WERI-Rb-1 (cell line): ENCODE data around the gene FGFBP2.

Experiments used
- DNase-seq: peaks from one replicate; pipeline ENCODE4 v3.0.0-alpha.2; 2020
- H3K27ac ChIP-seq: fragments of 250-450 bp; sonication (Bioruptor Pico); 2 replicates; pipeline ENCODE4 v1.5.1; 2020; ENCODE audit warnings: mild to moderate bottlenecking, moderate library complexity
- H3K27me3 ChIP-seq: fragments of 250-450 bp; sonication (Bioruptor Pico); 2 replicates; pipeline ENCODE4 v1.5.1; 2021; ENCODE audit warnings: mild to moderate bottlenecking, low read depth, moderate library complexity; ENCODE audit not compliant: insufficient read depth, severe bottlenecking
- H3K36me3 ChIP-seq: fragments of 250-450 bp; sonication (Bioruptor Pico); 2 replicates; pipeline ENCODE4 v1.5.1; 2020; ENCODE audit warnings: mild to moderate bottlenecking, moderate library complexity
- H3K4me3 ChIP-seq: 2 replicates; pipeline ENCODE4 v1.5.1; 2011; ENCODE audit warnings: low read depth, mild to moderate bottlenecking, control low read depth, low read length
- H3K9me3 ChIP-seq: fragments of 250-450 bp; sonication (Bioruptor Pico); 2 replicates; pipeline ENCODE4 v1.5.1; 2021; ENCODE audit warnings: mild to moderate bottlenecking, moderate library complexity; ENCODE audit not compliant: severe bottlenecking
- TF ChIP-seq, protein P1 (sequence below): IDR thresholded peaks from 2 replicates; pipeline ENCODE4 v1.5.1; 2011; ENCODE audit warnings: low read depth, mild to moderate bottlenecking, control low read depth, inconsistent platforms, low read length

Gene FGFBP2

DNA sequence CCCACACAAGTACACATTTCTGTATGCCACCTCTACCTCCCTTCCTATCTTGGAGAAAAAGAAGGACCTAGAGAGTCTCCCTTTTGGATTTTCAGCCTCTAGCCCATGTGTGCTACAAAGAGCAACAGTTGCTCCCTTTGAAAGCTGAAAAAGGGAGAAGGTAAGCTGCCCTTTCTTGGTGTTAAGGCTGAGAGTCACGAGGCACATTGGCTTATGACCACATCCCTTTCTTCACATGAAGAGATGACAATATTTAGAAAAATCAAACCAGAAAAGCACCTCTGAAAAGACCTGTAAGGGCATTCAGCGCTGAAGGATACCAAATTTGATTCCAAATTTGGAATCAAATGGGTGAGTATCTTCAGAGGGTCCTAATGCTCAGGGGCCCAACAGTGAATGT lies 18.1 kb downstream of the FGFBP2 start:
- H3K4me3 ChIP-seq: no peak overlapping the region
- H3K36me3 ChIP-seq: no peaks in the 10 kb centered on the region
- H3K27me3 ChIP-seq: no peaks in the 10 kb centered on the region
- TF ChIP-seq, protein P1, sequence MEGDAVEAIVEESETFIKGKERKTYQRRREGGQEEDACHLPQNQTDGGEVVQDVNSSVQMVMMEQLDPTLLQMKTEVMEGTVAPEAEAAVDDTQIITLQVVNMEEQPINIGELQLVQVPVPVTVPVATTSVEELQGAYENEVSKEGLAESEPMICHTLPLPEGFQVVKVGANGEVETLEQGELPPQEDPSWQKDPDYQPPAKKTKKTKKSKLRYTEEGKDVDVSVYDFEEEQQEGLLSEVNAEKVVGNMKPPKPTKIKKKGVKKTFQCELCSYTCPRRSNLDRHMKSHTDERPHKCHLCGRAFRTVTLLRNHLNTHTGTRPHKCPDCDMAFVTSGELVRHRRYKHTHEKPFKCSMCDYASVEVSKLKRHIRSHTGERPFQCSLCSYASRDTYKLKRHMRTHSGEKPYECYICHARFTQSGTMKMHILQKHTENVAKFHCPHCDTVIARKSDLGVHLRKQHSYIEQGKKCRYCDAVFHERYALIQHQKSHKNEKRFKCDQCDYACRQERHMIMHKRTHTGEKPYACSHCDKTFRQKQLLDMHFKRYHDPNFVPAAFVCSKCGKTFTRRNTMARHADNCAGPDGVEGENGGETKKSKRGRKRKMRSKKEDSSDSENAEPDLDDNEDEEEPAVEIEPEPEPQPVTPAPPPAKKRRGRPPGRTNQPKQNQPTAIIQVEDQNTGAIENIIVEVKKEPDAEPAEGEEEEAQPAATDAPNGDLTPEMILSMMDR: no peak
- H3K27ac ChIP-seq: no peak overlapping the region
- H3K9me3 ChIP-seq: no peaks in the 10 kb centered on the region
- DNase-seq: no peak

DNA sequence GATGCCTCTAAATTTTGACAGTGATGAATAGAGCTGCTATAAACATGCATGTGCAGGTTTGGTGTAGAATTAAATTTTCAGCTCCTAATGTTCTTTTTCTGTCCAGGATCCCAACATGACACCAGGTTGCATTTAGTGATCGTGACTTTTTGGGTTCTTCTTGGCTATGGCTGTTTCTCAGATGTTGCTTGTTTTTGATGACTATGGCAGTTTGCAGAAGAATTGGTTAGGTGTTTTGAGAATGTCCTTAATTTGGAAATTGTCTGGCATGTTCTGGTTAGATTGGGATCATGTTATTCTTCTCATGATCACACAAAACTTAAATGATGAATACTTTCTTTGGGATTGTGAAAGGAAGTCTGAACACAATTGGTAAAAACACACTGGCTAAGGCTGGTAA lies 20.7 kb downstream of the FGFBP2 start:
- Histone ChIP-seq H3K27ac (no peak overlapping the region), H3K36me3 (no peaks in the 10 kb centered on the region), H3K4me3 (no peak overlapping the region), H3K9me3 (no peaks in the 10 kb centered on the region), H3K27me3 (no peaks in the 10 kb centered on the region)
- TF ChIP-seq, protein P1: no peak
- DNase-seq: no peak

DNA sequence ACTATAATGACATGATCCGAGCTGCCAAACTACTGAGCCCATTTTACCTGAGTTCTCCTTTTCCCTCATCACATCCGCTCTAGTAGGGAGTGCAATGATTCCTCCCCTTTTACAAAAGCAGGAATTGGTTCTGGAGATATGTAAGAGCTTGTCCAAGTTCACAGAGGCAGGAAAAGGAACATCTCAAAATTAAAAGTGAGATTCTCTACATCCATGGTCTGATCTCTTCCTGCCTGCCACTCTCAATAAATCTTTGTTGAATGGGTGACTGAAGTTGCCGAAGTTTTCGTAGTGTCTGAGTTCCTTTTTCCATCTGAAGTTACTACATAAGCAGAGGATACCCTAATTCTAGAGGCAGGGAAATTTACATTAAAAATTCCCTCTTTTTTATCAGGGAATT lies 24.3 kb downstream of the FGFBP2 start, which contains the start of gene FGFBP1:
TSS of gene FGFBP1 (minus strand) at position 101 of the 400 bp plus-strand sequence. CDS start 2,108 bp downstream, outside the sequence.
- H3K36me3 ChIP-seq: no peaks in the 10 kb centered on the region
- no peak within 1 kb of the TSS for H3K4me3 ChIP-seq
- no peak within 1 kb of the TSS for H3K27ac ChIP-seq
- DNase-seq: no peak
- no peaks in the 10 kb centered on the region for H3K9me3 ChIP-seq
- TF ChIP-seq, protein P1: no peak
- no peaks in the 10 kb centered on the region for H3K27me3 ChIP-seq

DNA sequence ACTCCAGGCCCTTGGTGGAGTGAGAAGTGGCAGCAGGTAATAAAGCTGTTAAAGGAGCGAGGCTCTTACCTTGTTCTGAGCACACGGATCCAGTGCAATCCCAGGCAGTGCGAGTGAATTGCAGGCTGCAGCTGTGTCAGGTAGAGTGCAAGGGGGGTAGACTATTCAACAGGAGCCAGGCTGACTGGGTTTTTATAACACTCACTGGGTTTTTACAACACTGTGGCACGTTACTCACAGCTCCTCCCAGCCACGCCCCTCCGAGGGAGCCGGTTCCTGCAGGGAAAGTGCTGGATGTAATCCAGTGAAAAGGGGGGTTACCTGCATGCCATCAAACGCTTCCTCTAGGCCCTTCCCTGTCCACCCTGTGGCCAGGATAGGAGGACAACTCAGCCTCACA lies 24.8 kb downstream of the FGFBP2 start:
- H3K9me3 ChIP-seq: no peaks in the 10 kb centered on the region
- H3K36me3 ChIP-seq: no peaks in the 10 kb centered on the region
- no peak overlapping the region for H3K27ac ChIP-seq
- no peak for DNase-seq
- no peaks in the 10 kb centered on the region for H3K27me3 ChIP-seq
- TF ChIP-seq, protein P1: no peak
- no peak overlapping the region for H3K4me3 ChIP-seq

DNA sequence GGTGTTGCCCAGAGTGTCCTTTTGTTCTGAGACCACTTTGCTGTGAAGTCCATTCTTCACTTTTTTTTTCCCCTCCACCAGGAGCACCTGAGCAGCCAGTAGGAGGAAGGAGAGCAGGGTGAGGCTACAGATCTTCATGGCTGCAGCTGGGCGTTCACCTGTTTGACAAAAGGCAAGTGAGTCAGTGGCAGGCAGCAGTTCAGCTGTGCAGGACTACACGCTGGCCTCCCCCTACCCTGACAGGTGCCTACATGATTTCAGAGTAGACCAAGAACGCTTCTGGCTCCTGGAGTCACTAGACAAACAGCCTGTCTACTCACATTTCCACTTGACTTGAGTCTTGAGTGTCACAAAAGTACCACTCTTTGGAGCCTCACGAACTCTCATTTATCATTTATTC lies 26.5 kb downstream of the FGFBP2 start:
- Histone ChIP-seq H3K36me3 (no peaks in the 10 kb centered on the region), H3K27ac (no peak overlapping the region), H3K27me3 (no peaks in the 10 kb centered on the region), H3K4me3 (no peak overlapping the region), H3K9me3 (no peaks in the 10 kb centered on the region)
- no peak for DNase-seq
- TF ChIP-seq, protein P1: no peak

DNA sequence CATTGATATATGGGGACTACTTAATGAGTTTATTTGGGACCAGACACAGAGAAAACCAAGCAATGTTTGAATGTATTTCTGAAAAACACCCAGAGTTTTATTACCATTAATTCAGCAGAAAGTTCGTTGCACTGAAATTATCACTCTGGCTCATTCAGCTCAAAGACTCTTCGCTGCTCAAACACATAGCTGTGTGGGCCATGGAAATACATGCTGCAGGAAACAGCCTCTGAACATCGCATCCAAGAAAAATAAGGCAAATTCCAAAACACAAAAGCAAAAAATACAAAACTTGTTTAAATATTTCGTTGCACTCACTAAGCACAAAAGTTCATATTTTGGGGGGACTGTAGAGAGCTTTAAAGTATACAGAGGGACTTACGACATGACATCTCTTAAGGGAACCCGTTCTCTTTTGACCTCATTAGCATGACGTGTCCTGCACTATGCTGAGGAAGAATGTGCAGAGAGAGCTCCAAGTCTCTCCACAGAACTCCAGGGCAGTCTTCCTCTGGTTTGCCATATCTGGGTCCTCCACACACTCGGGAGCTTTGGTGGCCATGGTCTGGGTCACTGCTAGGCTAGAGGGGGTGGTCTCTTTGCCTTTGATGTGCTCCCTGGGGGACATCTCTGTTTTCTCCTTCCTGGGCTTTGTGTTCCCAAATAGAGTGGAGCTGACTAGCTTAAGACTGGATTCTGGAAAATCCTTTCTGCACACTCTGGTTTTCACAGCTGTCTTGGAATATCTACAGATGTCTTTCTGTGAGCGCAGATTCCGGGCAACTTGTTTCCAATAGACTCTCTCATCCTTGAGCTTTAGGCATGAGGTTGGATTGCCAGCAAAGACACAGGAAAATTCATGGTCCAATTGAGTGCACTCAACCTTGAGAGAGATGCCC lies 27.2 kb downstream of the FGFBP2 start:
- Histone ChIP-seq H3K27ac (no peak overlapping the region), H3K4me3 (no peak overlapping the region), H3K9me3 (no peaks in the 10 kb centered on the region), H3K36me3 (no peaks in the 10 kb centered on the region), H3K27me3 (no peaks in the 10 kb centered on the region)
- no peak for DNase-seq
- TF ChIP-seq, protein P1: no peak
